H9 (cell line): ENCODE measurements around the gene EDIL3. TPM values are rescaled to one million over a fixed set of nuclear protein-coding genes. Genes with fewer than 3 reads are reported as not detected.
A peak's percentile ranks its signal among the peaks of the same experiment; 100 is the strongest.

Experiments
- DNase-seq: peaks from one replicate; pipeline ENCODE4 v3.0.0-alpha.2; 2017
- H2AFZ ChIP-seq: one replicate; pipeline ENCODE4 v1.6.1; 2013; ENCODE audit warnings: mild to moderate bottlenecking, low read length, control low read depth, moderate library complexity
- H2AK5ac ChIP-seq: 2 replicates; pipeline ENCODE4 v1.6.1; 2013; ENCODE audit warnings: low read length, control low read depth, mixed read lengths; ENCODE audit not compliant: insufficient read length
- H2BK120ac ChIP-seq: one replicate; pipeline ENCODE4 v1.6.1; 2013; ENCODE audit warnings: low read depth, mild to moderate bottlenecking, low read length, control low read depth, inconsistent platforms; ENCODE audit not compliant: poor library complexity, severe bottlenecking
- H2BK12ac ChIP-seq: 2 replicates; pipeline ENCODE4 v1.6.1; 2013; ENCODE audit warnings: low read length, control low read depth, mixed read lengths, low read depth; ENCODE audit not compliant: insufficient read length
- H2BK15ac ChIP-seq: 2 replicates; pipeline ENCODE4 v1.6.1; 2013; ENCODE audit warnings: low read depth, low read length, control low read depth
- H2BK20ac ChIP-seq: one replicate; pipeline ENCODE4 v1.6.1; 2013; ENCODE audit warnings: low read depth, mild to moderate bottlenecking, low read length, control low read depth, inconsistent platforms; ENCODE audit not compliant: poor library complexity, severe bottlenecking
- H2BK5ac ChIP-seq: 2 replicates; pipeline ENCODE4 v1.6.1; 2013; ENCODE audit warnings: low read length, control low read depth, mixed read lengths; ENCODE audit not compliant: insufficient read length
- H3K14ac ChIP-seq: 2 replicates; pipeline ENCODE4 v1.6.1; 2013; ENCODE audit warnings: low read length, control low read depth; ENCODE audit not compliant: insufficient read depth
- H3K18ac ChIP-seq: 2 replicates; pipeline ENCODE4 v1.6.1; 2013; ENCODE audit warnings: low read depth, mild to moderate bottlenecking, mixed read lengths, low read length, control low read depth; ENCODE audit not compliant: insufficient read length
- H3K23ac ChIP-seq: 2 replicates; pipeline ENCODE4 v1.6.1; 2013; ENCODE audit warnings: low read length, control low read depth, mixed read lengths, low read depth; ENCODE audit not compliant: insufficient read length
- H3K23me2 ChIP-seq: 2 replicates; pipeline ENCODE4 v1.6.1; 2013; ENCODE audit warnings: low read depth, mild to moderate bottlenecking, mixed read lengths, low read length, control low read depth; ENCODE audit not compliant: insufficient read length, poor library complexity, severe bottlenecking
- H3K27ac ChIP-seq: 2 replicates; pipeline ENCODE4 v1.5.1; 2013; ENCODE audit warnings: low read length, control low read depth, mixed read lengths, low read depth; ENCODE audit not compliant: insufficient read length
- H3K27me3 ChIP-seq: 2 replicates; pipeline ENCODE4 v1.6.1; 2013; ENCODE audit warnings: low read length, control low read depth, inconsistent platforms; ENCODE audit not compliant: insufficient read depth
- H3K4ac ChIP-seq: 2 replicates; pipeline ENCODE4 v1.6.1; 2013; ENCODE audit warnings: low read depth, mild to moderate bottlenecking, control low read depth, inconsistent platforms, low read length, moderate library complexity
- H3K4me1 ChIP-seq: 2 replicates; pipeline ENCODE4 v1.6.1; 2013; ENCODE audit warnings: low read length, control low read depth, inconsistent platforms; ENCODE audit not compliant: insufficient read depth
- H3K4me2 ChIP-seq: 2 replicates; pipeline ENCODE4 v1.6.1; 2013; ENCODE audit warnings: low read length, control low read depth, mixed read lengths; ENCODE audit not compliant: insufficient read length, insufficient read depth
- H3K56ac ChIP-seq: 2 replicates; pipeline ENCODE4 v1.6.1; 2013; ENCODE audit warnings: low read depth, mild to moderate bottlenecking, mixed read lengths, low read length, control low read depth; ENCODE audit not compliant: insufficient read length
- H3K79me1 ChIP-seq: 2 replicates; pipeline ENCODE4 v1.6.1; 2013; ENCODE audit warnings: low read depth, mild to moderate bottlenecking, moderate library complexity, low read length, control low read depth, inconsistent platforms; ENCODE audit not compliant: insufficient read depth, poor library complexity, severe bottlenecking
- H3K79me2 ChIP-seq: 2 replicates; pipeline ENCODE4 v1.6.1; 2013; ENCODE audit warnings: low read length, control low read depth, inconsistent platforms; ENCODE audit not compliant: insufficient read depth
- H3K9ac ChIP-seq: 2 replicates; pipeline ENCODE4 v1.6.1; 2013; ENCODE audit warnings: low read length, control low read depth, mixed read lengths; ENCODE audit not compliant: insufficient read length; ENCODE audit errors: extremely low read depth
- H3K9me3 ChIP-seq: one replicate; pipeline ENCODE4 v1.6.1; 2013; ENCODE audit warnings: low read depth, low read length, inconsistent platforms; ENCODE audit not compliant: control insufficient read depth
- H3T11ph ChIP-seq: one replicate; pipeline ENCODE4 v1.6.1; 2013; ENCODE audit warnings: mild to moderate bottlenecking, low read length, control low read depth, inconsistent platforms
- H4K20me1 ChIP-seq: one replicate; pipeline ENCODE4 v1.6.1; 2013; ENCODE audit not compliant: control insufficient read depth, insufficient read length, insufficient read depth
- H4K5ac ChIP-seq: 2 replicates; pipeline ENCODE4 v1.6.1; 2013; ENCODE audit warnings: low read depth, mild to moderate bottlenecking, mixed read lengths, low read length, control low read depth; ENCODE audit not compliant: insufficient read length
- H4K8ac ChIP-seq: replicated peaks from 2 replicates; pipeline ENCODE4 v1.6.1; 2013; ENCODE audit warnings: low read length, control low read depth, mixed read lengths, low read depth; ENCODE audit not compliant: insufficient read length
- H4K91ac ChIP-seq: 2 replicates; pipeline ENCODE4 v1.6.1; 2013; ENCODE audit warnings: low read depth, mild to moderate bottlenecking, moderate library complexity, mixed read lengths, low read length, control low read depth; ENCODE audit not compliant: insufficient read length
- H3K27ac Mint-ChIP-seq, 3 experiments: 2 replicates in 2 of 3; 3 replicates in 1 of 3; pipeline ENCODE4 v1.8.0; 2020 to 2021; ENCODE audit warnings: mixed read lengths in 3 of 3, mild to moderate bottlenecking in 1 of 3, moderate library complexity in 1 of 3
- H3K27me3 Mint-ChIP-seq: 2 replicates; pipeline ENCODE4 v1.8.0; 2021; ENCODE audit warnings: low read depth, mild to moderate bottlenecking, moderate library complexity, mixed read lengths
- H3K36me3 Mint-ChIP-seq, 3 experiments: 2 replicates in 2 of 3; 3 replicates in 1 of 3; pipeline ENCODE4 v1.8.0; 2020 to 2021; ENCODE audit warnings: low read depth in 3 of 3, mixed read lengths in 3 of 3; ENCODE audit not compliant: insufficient read depth in 1 of 3
- H3K4me1 Mint-ChIP-seq, 2 experiments: 2 replicates each; pipeline ENCODE4 v1.8.0; 2020; ENCODE audit warnings: mixed read lengths in 2 of 2
- H3K4me3 Mint-ChIP-seq, 2 experiments: 2 replicates in 1 of 2; 3 replicates in 1 of 2; pipeline ENCODE4 v1.8.0; 2020 to 2021; ENCODE audit warnings: mild to moderate bottlenecking in 2 of 2, mixed read lengths in 2 of 2, moderate library complexity in 1 of 2
- H3K9me3 Mint-ChIP-seq, 2 experiments: 2 replicates in 1 of 2; 3 replicates in 1 of 2; pipeline ENCODE4 v1.8.0; 2020; ENCODE audit warnings: mild to moderate bottlenecking in 2 of 2, mixed read lengths in 2 of 2, moderate library complexity in 1 of 2
- WGBS: extraction: QIAGEN DNeasy Blood & Tissue Kit; methylation state at CpG from one replicate; pipeline ENCODE4 v1.1.7; 2013; ENCODE audit warnings: missing lambda C conversion rate, low lambda C conversion rate, mixed read lengths; ENCODE audit not compliant: insufficient read length; ENCODE audit errors: extremely low coverage; 5-methylcytosine and 5-hydroxymethylcytosine counted together
- total RNA-seq: library from RNA; stranded (reverse); gene quantifications from 2 replicates; pipeline ENCODE4 v1.2.1, GENCODE V29; 2021
- TF ChIP-seq, protein P1 (sequence below): fragments of 200-600 bp; sonication (generic); conservative IDR thresholded peaks from 3 replicates; pipeline ENCODE4 v1.8.0; 2021; ENCODE audit warnings: antibody characterized with exemption, mild to moderate bottlenecking

The EDIL3 gene
- total RNA-seq, 1 experiment from 2014 or later = 61.9 TPM

DNA sequence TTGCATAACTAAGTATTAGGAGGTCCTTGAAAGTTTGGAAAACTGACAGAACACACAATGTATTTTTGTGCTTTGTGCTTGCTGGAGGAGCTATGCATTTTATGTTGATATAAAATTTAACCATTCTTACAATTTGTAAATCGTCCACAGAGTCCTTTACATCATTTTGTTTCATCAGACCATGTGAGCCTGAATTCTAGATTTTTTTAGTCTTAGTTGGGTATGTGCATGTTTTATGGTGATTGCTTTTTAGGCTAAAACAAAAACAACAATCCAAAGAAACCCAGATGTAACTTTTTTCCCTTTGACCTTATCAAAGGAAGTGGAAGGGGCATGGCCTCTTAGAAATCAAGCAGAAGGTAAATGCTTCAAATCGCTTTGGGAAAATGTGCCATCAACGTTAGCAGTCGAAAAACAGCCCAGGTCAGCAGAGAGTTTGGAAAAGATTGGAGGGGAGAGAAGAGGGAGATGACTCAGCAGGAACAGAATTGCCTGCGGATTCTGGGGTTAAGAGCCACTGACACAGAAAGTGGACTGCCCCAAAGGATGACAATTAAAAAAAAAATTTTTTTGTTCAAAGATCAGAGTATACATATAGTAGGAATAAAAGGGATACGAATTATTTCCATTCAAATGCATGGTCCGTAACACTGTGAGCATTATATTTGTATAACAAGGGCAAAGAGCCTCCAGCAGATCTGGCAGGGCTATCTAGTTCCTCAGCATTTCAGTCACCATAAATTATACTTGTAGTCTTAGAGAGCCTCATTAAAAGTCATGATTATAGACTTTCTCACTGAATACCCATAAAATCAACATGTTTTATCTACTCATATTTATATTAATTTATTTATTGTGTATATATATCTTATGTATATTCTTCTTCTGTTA lies 410.5 kb downstream of the EDIL3 start:
- Histone ChIP-seq H3K9ac (no peak overlapping the region), H3K27ac (peak overlapping the region; percentile 33), H3K9me3 (no peaks in the 10 kb centered on the region), H4K8ac (no peak overlapping the region), H2AFZ (no peak overlapping the region), H4K5ac (no peak overlapping the region), H4K91ac (no peak overlapping the region), H2BK12ac (no peak overlapping the region), H2BK15ac (no peak overlapping the region), H2BK20ac (no peak overlapping the region), H3K18ac (no peak overlapping the region), H3K14ac (no peak overlapping the region), H3K27me3 (no peaks in the 10 kb centered on the region), H2AK5ac (no peak overlapping the region), H2BK5ac (no peak overlapping the region), H3K23me2 (no peaks in the 10 kb centered on the region), H3K4me2 (no peak overlapping the region), H3K79me2 (no peaks in the 10 kb centered on the region), H3K4me1 (no peaks in the 10 kb centered on the region; the same call in 1 of the 2 replicates), H3T11ph (no peak overlapping the region), H4K20me1 (no peaks in the 10 kb centered on the region), H2BK120ac (no peak overlapping the region), H3K79me1 (no peaks in the 10 kb centered on the region), H3K56ac (no peak overlapping the region), H3K23ac (no peak overlapping the region), H3K4ac (no peak overlapping the region)
- Mint-ChIP-seq H3K27ac (peak overlapping the region; percentile 20 to 93 (median 80); a peak in 6 of 7 replicates), H3K27me3 (no peaks in the 10 kb centered on the region), H3K36me3 (no peaks in the 10 kb centered on the region), H3K4me3 (peak overlapping the region in 1 of 2 experiments; percentile 13; a peak in 2 of 5 replicates), H3K4me1 (peaks cover 19 to 20% of the 10 kb centered on the region in 2 experiments), H3K9me3 (no peaks in the 10 kb centered on the region)
- no peak for DNase-seq
- TF ChIP-seq, protein P1, sequence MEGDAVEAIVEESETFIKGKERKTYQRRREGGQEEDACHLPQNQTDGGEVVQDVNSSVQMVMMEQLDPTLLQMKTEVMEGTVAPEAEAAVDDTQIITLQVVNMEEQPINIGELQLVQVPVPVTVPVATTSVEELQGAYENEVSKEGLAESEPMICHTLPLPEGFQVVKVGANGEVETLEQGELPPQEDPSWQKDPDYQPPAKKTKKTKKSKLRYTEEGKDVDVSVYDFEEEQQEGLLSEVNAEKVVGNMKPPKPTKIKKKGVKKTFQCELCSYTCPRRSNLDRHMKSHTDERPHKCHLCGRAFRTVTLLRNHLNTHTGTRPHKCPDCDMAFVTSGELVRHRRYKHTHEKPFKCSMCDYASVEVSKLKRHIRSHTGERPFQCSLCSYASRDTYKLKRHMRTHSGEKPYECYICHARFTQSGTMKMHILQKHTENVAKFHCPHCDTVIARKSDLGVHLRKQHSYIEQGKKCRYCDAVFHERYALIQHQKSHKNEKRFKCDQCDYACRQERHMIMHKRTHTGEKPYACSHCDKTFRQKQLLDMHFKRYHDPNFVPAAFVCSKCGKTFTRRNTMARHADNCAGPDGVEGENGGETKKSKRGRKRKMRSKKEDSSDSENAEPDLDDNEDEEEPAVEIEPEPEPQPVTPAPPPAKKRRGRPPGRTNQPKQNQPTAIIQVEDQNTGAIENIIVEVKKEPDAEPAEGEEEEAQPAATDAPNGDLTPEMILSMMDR = no peak
- no CpG with 5 or more reads among the region's 7 CpGs for WGBS
